CD14-positive monocyte (primary cell): ENCODE results near the gene SH3PXD2A. TPM values are rescaled to one million over a fixed set of nuclear protein-coding genes. Genes with fewer than 3 reads are reported as not detected.

Source experiments
- DNase-seq, 3 donors: peaks; one replicate each; pipeline ENCODE4 v3.0.0-alpha.2; 2011 to 2022
- H2AFZ ChIP-seq: 2 replicates; pipeline ENCODE4 v1.6.0; 2012; ENCODE audit warnings: mild to moderate bottlenecking, low read depth, low read length, inconsistent platforms; ENCODE audit not compliant: insufficient read depth, poor library complexity, severe bottlenecking
- H3K27ac ChIP-seq, 2 donors: 1 replicate in 1 of 2; 2 replicates in 1 of 2; pipeline ENCODE4 v1.5.1; 2012 to 2013; ENCODE audit warnings: low read length in 2 of 2, control low read depth in 1 of 2, inconsistent platforms in 1 of 2, low read depth in 1 of 2, mild to moderate bottlenecking in 1 of 2
- H3K27me3 ChIP-seq, 2 donors: one replicate each; pipeline versions ENCODE4 v1.6.0 to v1.6.1; 2011 to 2013; ENCODE audit warnings: low read length in 2 of 2; ENCODE audit not compliant: control insufficient read depth in 2 of 2, insufficient read depth in 2 of 2
- H3K36me3 ChIP-seq, 2 donors: replicated peaks in 1 of 2; 1 replicate in 1 of 2; 2 replicates in 1 of 2; pipeline versions ENCODE4 v1.5.1 to v1.6.1; 2012 to 2013; ENCODE audit warnings: low read length in 2 of 2, control low read depth in 1 of 2, inconsistent platforms in 1 of 2, mild to moderate bottlenecking in 1 of 2; ENCODE audit not compliant: insufficient read depth in 2 of 2, control insufficient read depth in 1 of 2
- H3K4me1 ChIP-seq, 2 donors: 1 replicate in 1 of 2; 2 replicates in 1 of 2; pipeline versions ENCODE4 v1.5.1 to v1.6.1; 2012 to 2013; ENCODE audit warnings: low read length in 2 of 2, control low read depth in 1 of 2, inconsistent platforms in 1 of 2, mild to moderate bottlenecking in 1 of 2, moderate library complexity in 1 of 2; ENCODE audit not compliant: insufficient read depth in 2 of 2, control insufficient read depth in 1 of 2
- H3K4me2 ChIP-seq: replicated peaks from 2 replicates; pipeline ENCODE3; 2012; ENCODE audit warnings: low read length, moderate library complexity, mild to moderate bottlenecking; ENCODE audit not compliant: poor library complexity, severe bottlenecking; ENCODE audit errors: extremely low read depth
- H3K4me3 ChIP-seq, 3 experiments: fragments of 200-600 bp in 1 of 3; sonication (generic) in 1 of 3; replicated peaks in 1 of 3; 1 replicate in 2 of 3; 2 replicates in 1 of 3; pipeline ENCODE4 v1.5.1; 2011 to 2013; ENCODE audit warnings: low read length in 3 of 3, mild to moderate bottlenecking in 3 of 3, control low read depth in 2 of 3, low read depth in 2 of 3, inconsistent platforms in 1 of 3, moderate library complexity in 1 of 3
- H3K79me2 ChIP-seq: 2 replicates; pipeline ENCODE4 v1.6.0; 2012; ENCODE audit warnings: mild to moderate bottlenecking, control low read depth, inconsistent platforms, low read length, moderate library complexity; ENCODE audit not compliant: insufficient read depth
- H3K9ac ChIP-seq: 2 replicates; pipeline ENCODE4 v1.6.0; 2017; ENCODE audit warnings: low read length, mild to moderate bottlenecking; ENCODE audit not compliant: insufficient read depth, poor library complexity, severe bottlenecking
- H3K9me3 ChIP-seq, 2 donors: replicated peaks in 1 of 2; 1 replicate in 1 of 2; 2 replicates in 1 of 2; pipeline versions ENCODE4 v1.5.1 to v1.6.1; 2012 to 2013; ENCODE audit warnings: low read length in 2 of 2, control low read depth in 1 of 2; ENCODE audit not compliant: control insufficient read depth in 1 of 2, insufficient read depth in 1 of 2
- H4K20me1 ChIP-seq: 2 replicates; pipeline ENCODE4 v1.6.0; 2012; ENCODE audit warnings: mild to moderate bottlenecking, low read length, control low read depth, moderate library complexity; ENCODE audit not compliant: insufficient read depth
- H3K27ac Mint-ChIP-seq, 7 donors: one replicate each; pipeline ENCODE4 v1.8.0; 2020; ENCODE audit warnings: mild to moderate bottlenecking in 7 of 7, mixed read lengths in 7 of 7, moderate library complexity in 6 of 7, inconsistent platforms in 2 of 7
- H3K27me3 Mint-ChIP-seq, 3 donors: one replicate each; pipeline ENCODE4 v1.8.0; 2021 to 2022; ENCODE audit warnings: low read depth in 3 of 3, mild to moderate bottlenecking in 3 of 3, mixed read lengths in 3 of 3, moderate library complexity in 3 of 3, inconsistent platforms in 1 of 3
- H3K36me3 Mint-ChIP-seq, 2 donors: one replicate each; pipeline ENCODE4 v1.8.0; 2020; ENCODE audit warnings: mixed read lengths in 2 of 2, inconsistent platforms in 1 of 2, mild to moderate bottlenecking in 1 of 2
- H3K4me1 Mint-ChIP-seq: one replicate; pipeline ENCODE4 v1.8.0; 2020; ENCODE audit warnings: mild to moderate bottlenecking, mixed read lengths
- H3K4me3 Mint-ChIP-seq, 2 donors: one replicate each; pipeline ENCODE4 v1.8.0; 2020; ENCODE audit warnings: mild to moderate bottlenecking in 2 of 2, mixed read lengths in 2 of 2, moderate library complexity in 1 of 2
- H3K9me3 Mint-ChIP-seq, 7 donors: one replicate each; pipeline ENCODE4 v1.8.0; 2020 to 2022; ENCODE audit warnings: mixed read lengths in 7 of 7, mild to moderate bottlenecking in 6 of 7, moderate library complexity in 6 of 7, inconsistent platforms in 2 of 7
- WGBS: methylation state at CpG from one replicate; pipeline ENCODE4 v1.1.5; 2013; ENCODE audit warnings: missing lambda C conversion rate; ENCODE audit not compliant: insufficient coverage; 5-methylcytosine and 5-hydroxymethylcytosine counted together
- intact Hi-C, 2 donors: fragments of 100-400 bp; cut with micrococcal nuclease; formaldehyde crosslinking; loops; one replicate each; pipeline versions ENCODE4 v1.15.0 to v1.15.1; 2023
- polyA plus RNA-seq, 3 donors: library from polyadenylated mRNA; depleted of rRNA in 1 of 3; unstranded in 2 of 3; stranded (reverse) in 1 of 3; fragments of 300-500 nt in 2 of 3; fragments of >200 nt in 1 of 3; fragmentation: Illumina TruSeq in 2 of 3; gene quantifications; 1 replicate in 2 of 3; 2 replicates in 1 of 3; pipeline ENCODE4 v1.2.3, GENCODE V29; 2012 to 2021
- TF ChIP-seq, protein P1 (sequence below): fragments of 200-600 bp; IDR thresholded peaks from one replicate; pipeline ENCODE4 v1.8.0; 2022; ENCODE audit warnings: antibody characterized with exemption, mild to moderate bottlenecking

SH3PXD2A gene
- polyA plus RNA-seq, 3 donors = 0.01 to 0.76 (median 0.05) TPM

GRCh38 chr10:103750836-103751235 lies 104.5 kb downstream of the SH3PXD2A start:
- Mint-ChIP-seq H3K9me3 (peaks cover 0 to 9% (median 3%) of the 10 kb centered on the region in 7 donors), H3K4me1 (peaks cover 6% of the 10 kb centered on the region), H3K27ac (no peak overlapping the region), H3K4me3 (no peak overlapping the region), H3K27me3 (peaks cover 2 to 7% (median 6%) of the 10 kb centered on the region in 3 donors), H3K36me3 (no peaks in the 10 kb centered on the region)
- intact Hi-C loops = no loop called here
- no peaks in the 10 kb centered on the region for H3K36me3 ChIP-seq
- peaks cover 0 to 7% of the 10 kb centered on the region in 2 donors for H3K9me3 ChIP-seq
- H4K20me1 ChIP-seq = no peaks in the 10 kb centered on the region
- no peak overlapping the region for H2AFZ ChIP-seq
- H3K79me2 ChIP-seq = no peaks in the 10 kb centered on the region
- WGBS = no CpG with 5 or more reads among the region's 5 CpGs
- H3K27me3 ChIP-seq = no peaks in the 10 kb centered on the region
- no peaks in the 10 kb centered on the region for H3K4me1 ChIP-seq
- TF ChIP-seq, protein P1, sequence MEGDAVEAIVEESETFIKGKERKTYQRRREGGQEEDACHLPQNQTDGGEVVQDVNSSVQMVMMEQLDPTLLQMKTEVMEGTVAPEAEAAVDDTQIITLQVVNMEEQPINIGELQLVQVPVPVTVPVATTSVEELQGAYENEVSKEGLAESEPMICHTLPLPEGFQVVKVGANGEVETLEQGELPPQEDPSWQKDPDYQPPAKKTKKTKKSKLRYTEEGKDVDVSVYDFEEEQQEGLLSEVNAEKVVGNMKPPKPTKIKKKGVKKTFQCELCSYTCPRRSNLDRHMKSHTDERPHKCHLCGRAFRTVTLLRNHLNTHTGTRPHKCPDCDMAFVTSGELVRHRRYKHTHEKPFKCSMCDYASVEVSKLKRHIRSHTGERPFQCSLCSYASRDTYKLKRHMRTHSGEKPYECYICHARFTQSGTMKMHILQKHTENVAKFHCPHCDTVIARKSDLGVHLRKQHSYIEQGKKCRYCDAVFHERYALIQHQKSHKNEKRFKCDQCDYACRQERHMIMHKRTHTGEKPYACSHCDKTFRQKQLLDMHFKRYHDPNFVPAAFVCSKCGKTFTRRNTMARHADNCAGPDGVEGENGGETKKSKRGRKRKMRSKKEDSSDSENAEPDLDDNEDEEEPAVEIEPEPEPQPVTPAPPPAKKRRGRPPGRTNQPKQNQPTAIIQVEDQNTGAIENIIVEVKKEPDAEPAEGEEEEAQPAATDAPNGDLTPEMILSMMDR = no peak
- H3K4me2 ChIP-seq = no peak overlapping the region
- no peak for DNase-seq
- no peak overlapping the region for H3K27ac ChIP-seq
- H3K9ac ChIP-seq = no peak overlapping the region
- H3K4me3 ChIP-seq = no peak overlapping the region

DNA sequence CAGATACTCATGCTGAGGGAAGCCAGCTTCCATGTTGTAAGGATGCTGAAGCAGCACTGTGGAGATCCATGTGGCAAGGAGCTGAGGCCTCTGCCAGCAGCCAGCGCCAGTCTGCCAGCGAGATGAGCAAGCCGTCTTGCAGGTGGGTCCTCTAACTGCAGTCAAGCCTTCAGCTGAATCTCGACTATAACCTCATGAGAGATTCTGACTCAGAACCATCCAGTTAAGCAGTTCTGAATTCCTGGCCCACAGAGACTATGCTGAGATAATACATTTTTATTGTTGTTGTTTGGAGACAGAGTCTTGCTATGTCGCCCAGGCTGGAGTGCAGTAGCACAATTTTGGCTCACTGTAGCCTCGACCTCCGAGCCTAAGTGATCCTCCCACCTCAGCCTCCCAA lies 105.6 kb downstream of the SH3PXD2A start:
- no peak overlapping the region for H3K27ac Mint-ChIP-seq
- no peaks in the 10 kb centered on the region for H3K27me3 ChIP-seq
- no peaks in the 10 kb centered on the region for H4K20me1 ChIP-seq
- TF ChIP-seq, protein P1 = no peak
- H3K4me3 ChIP-seq = no peak overlapping the region
- H3K36me3 ChIP-seq = no peaks in the 10 kb centered on the region
- H3K4me2 ChIP-seq = no peak overlapping the region
- H3K79me2 ChIP-seq = no peaks in the 10 kb centered on the region
- peaks cover 0 to 7% of the 10 kb centered on the region in 2 donors for H3K9me3 ChIP-seq
- no peak for DNase-seq
- H3K4me1 ChIP-seq = no peaks in the 10 kb centered on the region
- H3K27ac ChIP-seq = no peak overlapping the region
- H3K9ac ChIP-seq = no peak overlapping the region
- 95% methylated on average over 4 of the region's 7 CpGs for WGBS
- intact Hi-C loops = no loop called here
- H3K4me1 Mint-ChIP-seq = peaks cover 9% of the 10 kb centered on the region
- peaks cover 0 to 9% (median 3%) of the 10 kb centered on the region in 7 donors for H3K9me3 Mint-ChIP-seq
- peaks cover 2 to 4% (median 3%) of the 10 kb centered on the region in 3 donors for H3K27me3 Mint-ChIP-seq
- H2AFZ ChIP-seq = no peak overlapping the region
- no peaks in the 10 kb centered on the region for H3K36me3 Mint-ChIP-seq
- no peak overlapping the region for H3K4me3 Mint-ChIP-seq
